HEK293 (cell line): ENCODE measurements around the gene RNASEH2C.
"Not testable (repeated sequence)": the region's sequence is repeated elsewhere in the genome, so short reads cannot be mapped to it uniquely, and the experiment has no call there.

Source experiments
- ZNF501 ChIP-seq: fragments of 450-650 bp; formaldehyde crosslinking; IDR thresholded peaks from 2 replicates; pipeline ENCODE4 v1.5.1; 2016; ENCODE audit warnings: missing biosample characterization, missing genetic modification characterization
- ZNF670 ChIP-seq: fragments of 450-650 bp; formaldehyde crosslinking; IDR thresholded peaks from 2 replicates; pipeline ENCODE4 v1.5.1; 2016; ENCODE audit warnings: missing biosample characterization, missing genetic modification characterization, low read depth

DNA sequence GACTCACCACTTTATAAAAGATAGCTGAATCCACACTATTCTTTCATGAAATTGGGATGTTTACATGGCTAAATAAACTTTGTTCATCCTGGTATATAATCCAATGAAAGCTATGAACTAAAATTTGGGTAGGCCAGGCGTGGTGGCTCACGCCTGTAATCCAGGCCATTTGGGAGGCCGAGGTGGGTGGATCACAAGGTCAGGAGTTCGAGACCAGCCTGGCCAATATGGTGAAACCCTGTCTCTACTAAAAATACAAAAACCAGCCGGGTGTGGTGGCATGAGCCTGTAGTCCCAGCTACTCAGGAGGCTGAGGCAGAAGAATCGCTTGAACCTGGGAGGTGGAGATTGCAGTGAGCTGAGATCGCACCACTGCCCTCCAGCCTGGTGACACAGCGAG is 28.8 kb downstream of the RNASEH2C start:
- TF ChIP-seq ZNF501, ZNF670 (tag by site-specific recombination): not testable (repeated sequence)
